Hepatocyte (in vitro differentiated cells): ENCODE data around the gene EIF4B. TPM values are rescaled to one million over a fixed set of nuclear protein-coding genes. Genes with fewer than 3 reads are reported as not detected.
A peak's percentile ranks its signal among the peaks of the same experiment; 100 is the strongest.

Experiments used
- DNase-seq: peaks from one replicate; pipeline ENCODE4 v3.0.0-alpha.2; 2016; ENCODE audit warnings: low spot score
- H2AFZ ChIP-seq: fragments of 200-600 bp; sonication (generic); 2 replicates; pipeline ENCODE4 v1.6.0; 2016; ENCODE audit warnings: antibody characterized with exemption, mild to moderate bottlenecking
- H3K27ac ChIP-seq: fragments of 200-600 bp; sonication (generic); 2 replicates; pipeline ENCODE4 v1.5.1; 2016; ENCODE audit warnings: mild to moderate bottlenecking
- H3K27me3 ChIP-seq: fragments of 200-600 bp; sonication (generic); 2 replicates; pipeline ENCODE4 v1.6.1; 2016
- H3K36me3 ChIP-seq: fragments of 200-600 bp; sonication (generic); replicated peaks from 2 replicates; pipeline ENCODE4 v1.5.1; 2016; ENCODE audit warnings: low read depth; ENCODE audit not compliant: insufficient read depth
- H3K4me1 ChIP-seq: fragments of 200-600 bp; sonication (generic); 2 replicates; pipeline ENCODE4 v1.5.1; 2016; ENCODE audit warnings: mild to moderate bottlenecking, moderate library complexity; ENCODE audit not compliant: insufficient read depth
- H3K4me2 ChIP-seq: fragments of 200-600 bp; sonication (generic); 2 replicates; pipeline ENCODE4 v1.6.0; 2016
- H3K4me3 ChIP-seq: fragments of 200-600 bp; sonication (generic); 2 replicates; pipeline ENCODE4 v1.5.1; 2016; ENCODE audit warnings: mild to moderate bottlenecking
- H3K79me2 ChIP-seq: fragments of 200-600 bp; sonication (generic); 2 replicates; pipeline ENCODE4 v1.6.0; 2017; ENCODE audit warnings: mild to moderate bottlenecking
- H3K9me2 ChIP-seq: fragments of 200-600 bp; sonication (generic); replicated peaks from 2 replicates; pipeline ENCODE4 v1.6.0; 2017; ENCODE audit warnings: mild to moderate bottlenecking; ENCODE audit not compliant: insufficient read depth
- H3K9me3 ChIP-seq: fragments of 200-600 bp; sonication (generic); 2 replicates; pipeline ENCODE4 v1.5.1; 2016; ENCODE audit warnings: low read depth, mild to moderate bottlenecking
- H4K20me1 ChIP-seq: fragments of 200-600 bp; sonication (generic); 2 replicates; pipeline ENCODE4 v1.6.0; 2016; ENCODE audit warnings: mild to moderate bottlenecking; ENCODE audit not compliant: insufficient read depth, poor library complexity, severe bottlenecking
- CTCF ChIP-seq: fragments of 200-600 bp; sonication (generic); IDR thresholded peaks from 2 replicates; pipeline ENCODE4 v1.5.1; 2016; ENCODE audit warnings: antibody characterized with exemption, mild to moderate bottlenecking; ENCODE audit not compliant: poor library complexity
- EZH2 ChIP-seq: fragments of 200-600 bp; sonication (generic); IDR thresholded peaks from 2 replicates; pipeline ENCODE4 v1.6.1; 2016; ENCODE audit warnings: antibody characterized with exemption, mild to moderate bottlenecking, borderline replicate concordance
- EZH2phosphoT487 ChIP-seq: fragments of 200-600 bp; sonication (generic); IDR thresholded peaks from one replicate; pipeline ENCODE4 v1.6.1; 2018; ENCODE audit warnings: antibody characterized with exemption, mild to moderate bottlenecking, low read depth, moderate library complexity; ENCODE audit not compliant: unreplicated experiment, severe bottlenecking
- WGBS: methylation state at CpG from one replicate; pipeline ENCODE4 v1.1.6; 2016; ENCODE audit warnings: low lambda C conversion rate; ENCODE audit errors: missing lambda C conversion rate; 5-methylcytosine and 5-hydroxymethylcytosine counted together
- polyA plus RNA-seq: library from polyadenylated mRNA; unstranded; fragments of >200 nt; fragmentation: Nextera tagmentation; extraction: Ambion mirVana; gene quantifications from 2 replicates; pipeline ENCODE4 v1.2.1, GENCODE V29; 2016
- total RNA-seq: library from RNA; depleted of rRNA; stranded (reverse); fragments of >200 nt; gene quantifications from 2 replicates; pipeline ENCODE4 v1.2.3, GENCODE V29; 2014

EIF4B gene
- total and polyA plus RNA-seq, 2 experiments from 2014 or later, result 53.5 to 435 TPM

- H4K20me1 ChIP-seq, result no peaks in the 10 kb centered on the region
- TF ChIP-seq EZH2phosphoT487 (no peak), CTCF (no peak), EZH2 (no peak)
- H3K4me1 ChIP-seq, result peaks cover 41% of the 10 kb centered on the region
- peak; percentile 98 for DNase-seq
- no peaks in the 10 kb centered on the region for H3K9me2 ChIP-seq
- H3K79me2 ChIP-seq, result peaks cover 29% of the 10 kb centered on the region
- no peaks in the 10 kb centered on the region for H3K27me3 ChIP-seq
- 11% methylated on average over 34 of the region's 48 CpGs for WGBS
- H3K27ac ChIP-seq, result peak overlapping the region; percentile 99
- H2AFZ ChIP-seq, result peak overlapping the region; percentile 17
- H3K4me3 ChIP-seq, result peak overlapping the region; percentile 35
- peak overlapping the region; percentile 83 for H3K4me2 ChIP-seq
- H3K36me3 ChIP-seq, result no peaks in the 10 kb centered on the region
- H3K9me3 ChIP-seq, result no peaks in the 10 kb centered on the region
These were observed 48.0 kb downstream of the EIF4B start for GRCh38 chr12:53054112-53054878.

GRCh38 chr12:53055471-53056266 is 49.4 kb downstream of the EIF4B start:
- no peak overlapping the region for H3K27ac ChIP-seq
- H3K4me2 ChIP-seq, result no peak overlapping the region
- no peaks in the 10 kb centered on the region for H3K36me3 ChIP-seq
- peaks cover 28% of the 10 kb centered on the region for H3K4me1 ChIP-seq
- H3K4me3 ChIP-seq, result no peak overlapping the region
- no peaks in the 10 kb centered on the region for H3K9me2 ChIP-seq
- H2AFZ ChIP-seq, result no peak overlapping the region
- H3K9me3 ChIP-seq, result no peaks in the 10 kb centered on the region
- no peak for DNase-seq
- H3K79me2 ChIP-seq, result peaks cover 16% of the 10 kb centered on the region
- TF ChIP-seq EZH2 (no peak), EZH2phosphoT487 (no peak), CTCF (no peak)
- H4K20me1 ChIP-seq, result no peaks in the 10 kb centered on the region
- no peaks in the 10 kb centered on the region for H3K27me3 ChIP-seq
- 88% methylated on average over 15 of the region's 15 CpGs for WGBS

- Histone ChIP-seq H3K27me3 (no peaks in the 10 kb centered on the region), H3K79me2 (peaks cover 12% of the 10 kb centered on the region), H3K4me3 (no peak overlapping the region), H3K4me2 (no peak overlapping the region), H4K20me1 (no peaks in the 10 kb centered on the region), H3K4me1 (peaks cover 26% of the 10 kb centered on the region), H3K36me3 (no peaks in the 10 kb centered on the region), H2AFZ (no peak overlapping the region), H3K27ac (no peak overlapping the region), H3K9me2 (no peaks in the 10 kb centered on the region), H3K9me3 (no peaks in the 10 kb centered on the region)
- WGBS, result 94% methylated on average over 5 of the region's 5 CpGs
- TF ChIP-seq EZH2phosphoT487 (no peak), EZH2 (no peak), CTCF (no peak)
- no peak for DNase-seq
These were observed 50.0 kb downstream of the EIF4B start for GRCh38 chr12:53056296-53056695.
